Lower leg skin (tissue), 4 donors: Measurements from ENCODE around the gene PLEKHA6. TPM values are rescaled to one million over a fixed set of nuclear protein-coding genes. Genes with fewer than 3 reads are reported as not detected.

Experiments used
- DNase-seq, 2 donors: peaks; one replicate each; pipeline ENCODE4 v3.0.0-alpha.2; 2019; ENCODE audit warnings: low spot score in 2 of 2
- H3K4me3 ChIP-seq: fragments of 200-600 bp; sonication (generic); 2 replicates; pipeline ENCODE4 v1.5.1; 2017; ENCODE audit warnings: mild to moderate bottlenecking, low read depth; ENCODE audit not compliant: poor library complexity, severe bottlenecking
- POLR2A ChIP-seq, 2 donors: fragments of 450-650 bp; IDR thresholded peaks; one replicate each; pipeline ENCODE4 v1.6.1; 2016 to 2017; ENCODE audit warnings: antibody characterized with exemption in 2 of 2, mild to moderate bottlenecking in 1 of 2, moderate library complexity in 1 of 2
- WGBS, 2 donors: methylation state at CpG; one replicate each; pipeline ENCODE4 v1.1.5; 2018; 5-methylcytosine and 5-hydroxymethylcytosine counted together
- intact Hi-C: fragments of 100-400 bp; cut with DNase I; formaldehyde crosslinking; loops from one replicate; pipeline ENCODE4 v1.15.0; 2023; ENCODE audit warnings: low total_unique reads
- total RNA-seq, 4 donors: library from RNA; depleted of rRNA; stranded (reverse); fragments of >200 nt; gene quantifications; one replicate each; pipeline ENCODE4 v1.1.0, GENCODE V29; 2016
- TF ChIP-seq, protein P1 (sequence below), 3 donors: fragments of 450-650 bp; IDR thresholded peaks; one replicate each; pipeline ENCODE4 v1.5.1; 2016; ENCODE audit warnings: antibody characterized with exemption in 3 of 3, mild to moderate bottlenecking in 3 of 3, moderate library complexity in 2 of 3

The PLEKHA6 gene
- total RNA-seq, 4 donors from 2014 or later: 1.7 to 16.4 (median 11.1) TPM

DNA sequence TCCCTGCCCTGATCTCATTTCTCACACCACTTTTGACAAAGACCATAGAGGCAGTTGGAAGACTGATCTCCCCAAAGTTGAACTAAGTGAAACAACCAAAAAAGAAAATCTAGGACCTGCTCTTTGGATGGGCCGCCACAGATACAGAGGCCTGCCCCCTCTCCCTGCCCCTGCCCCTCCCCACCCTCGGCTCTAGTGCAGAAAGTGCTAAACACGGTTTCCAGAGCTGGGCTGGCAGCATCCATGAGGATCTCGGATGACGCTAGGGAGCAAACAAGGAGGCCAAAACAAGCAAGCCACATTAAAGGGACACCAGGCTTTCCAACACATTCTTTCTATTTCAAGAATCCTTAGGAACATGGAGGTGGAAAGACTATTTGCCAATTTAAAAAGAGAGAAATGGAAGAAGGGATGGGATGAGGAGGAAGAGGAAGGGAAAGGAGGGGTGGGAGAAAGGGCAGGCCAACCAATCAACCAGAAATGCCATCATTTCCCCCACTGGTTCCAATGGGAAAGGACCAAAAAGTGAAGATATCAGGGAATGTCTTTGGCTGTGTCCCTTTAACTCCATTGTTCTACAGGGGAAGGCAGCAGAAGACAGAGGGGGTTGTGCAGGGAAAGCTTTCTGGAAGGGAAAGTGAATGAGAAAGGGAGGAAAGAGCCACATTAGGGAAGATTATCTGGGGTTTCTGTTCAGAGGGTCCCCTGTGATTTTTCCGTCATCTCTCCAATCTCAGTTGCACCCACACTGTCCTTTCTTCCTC, 107.6 kb downstream of the PLEKHA6 start:
- H3K4me3 ChIP-seq: no peak overlapping the region
- TF ChIP-seq, protein P1, sequence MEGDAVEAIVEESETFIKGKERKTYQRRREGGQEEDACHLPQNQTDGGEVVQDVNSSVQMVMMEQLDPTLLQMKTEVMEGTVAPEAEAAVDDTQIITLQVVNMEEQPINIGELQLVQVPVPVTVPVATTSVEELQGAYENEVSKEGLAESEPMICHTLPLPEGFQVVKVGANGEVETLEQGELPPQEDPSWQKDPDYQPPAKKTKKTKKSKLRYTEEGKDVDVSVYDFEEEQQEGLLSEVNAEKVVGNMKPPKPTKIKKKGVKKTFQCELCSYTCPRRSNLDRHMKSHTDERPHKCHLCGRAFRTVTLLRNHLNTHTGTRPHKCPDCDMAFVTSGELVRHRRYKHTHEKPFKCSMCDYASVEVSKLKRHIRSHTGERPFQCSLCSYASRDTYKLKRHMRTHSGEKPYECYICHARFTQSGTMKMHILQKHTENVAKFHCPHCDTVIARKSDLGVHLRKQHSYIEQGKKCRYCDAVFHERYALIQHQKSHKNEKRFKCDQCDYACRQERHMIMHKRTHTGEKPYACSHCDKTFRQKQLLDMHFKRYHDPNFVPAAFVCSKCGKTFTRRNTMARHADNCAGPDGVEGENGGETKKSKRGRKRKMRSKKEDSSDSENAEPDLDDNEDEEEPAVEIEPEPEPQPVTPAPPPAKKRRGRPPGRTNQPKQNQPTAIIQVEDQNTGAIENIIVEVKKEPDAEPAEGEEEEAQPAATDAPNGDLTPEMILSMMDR (IDR thresholded peaks at IDR 0.05): no peak
- TF ChIP-seq POLR2A (IDR thresholded peaks at IDR 0.05): no peak
- 81 to 93% methylated on average over 6 of the region's 6 CpGs for WGBS, 2 donors
- no peak for DNase-seq
- intact Hi-C loops: no loop called here

DNA sequence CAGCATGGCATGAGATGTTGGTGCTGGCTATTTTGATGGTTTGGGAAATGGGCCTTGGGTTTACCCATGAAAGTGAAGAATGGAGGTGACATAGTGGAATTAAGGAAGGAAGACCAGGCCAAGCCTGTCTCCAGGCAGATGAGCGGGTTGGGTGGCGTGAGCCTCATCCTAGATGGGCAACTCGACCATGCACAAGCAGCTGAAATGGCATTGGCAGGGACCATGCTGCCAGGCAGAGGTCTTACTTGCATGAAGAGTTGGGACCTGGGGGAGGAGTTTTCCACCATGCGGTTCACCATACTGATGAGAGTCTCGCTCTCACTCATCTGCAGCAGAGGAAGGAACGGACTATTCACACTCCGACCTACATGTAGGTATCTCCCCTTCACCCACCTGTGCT, 108.4 kb downstream of the PLEKHA6 start:
- WGBS, 2 donors: 88 to 93% methylated on average over 6 to 7 of the region's 7 CpGs
- TF ChIP-seq POLR2A (IDR thresholded peaks at IDR 0.05): no peak
- TF ChIP-seq, protein P1 (IDR thresholded peaks at IDR 0.05): no peak
- DNase-seq: no peak
- no peak overlapping the region for H3K4me3 ChIP-seq
- intact Hi-C loops: no loop called here

DNA sequence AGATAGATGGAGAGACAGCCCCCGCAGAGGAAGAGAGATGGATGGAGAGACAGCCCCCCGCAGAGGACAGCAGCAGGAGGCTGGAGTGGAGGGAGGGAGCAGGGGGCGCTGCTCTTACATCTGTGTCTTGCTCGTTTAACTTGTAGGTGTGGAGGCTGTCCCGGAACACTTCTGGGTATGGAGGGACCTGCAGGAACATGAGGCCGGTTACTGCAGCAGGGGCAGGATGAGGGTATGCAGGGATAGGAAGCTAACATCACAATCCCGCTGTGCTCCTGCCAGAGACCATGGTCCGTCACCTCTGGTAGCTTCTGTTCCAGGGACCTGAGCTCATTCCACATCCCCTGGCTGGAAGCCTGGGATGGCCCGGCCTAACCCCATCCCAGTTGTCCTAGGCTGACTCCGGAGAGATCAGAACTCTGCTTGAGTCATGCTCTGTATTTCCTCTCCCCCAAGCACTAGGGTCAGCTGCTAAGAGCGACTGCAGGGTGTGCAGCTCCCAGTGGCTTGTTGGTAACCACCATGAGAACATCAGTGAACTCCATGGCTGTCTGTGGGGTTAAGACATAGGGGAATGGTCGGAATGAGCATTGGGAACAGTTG, 109.2 kb downstream of the PLEKHA6 start:
- no peak for DNase-seq
- intact Hi-C loops: no loop called here
- TF ChIP-seq, protein P1 (IDR thresholded peaks at IDR 0.05): no peak
- no peak for TF ChIP-seq POLR2A (IDR thresholded peaks at IDR 0.05)
- H3K4me3 ChIP-seq: no peak overlapping the region
- WGBS, 2 donors: 81 to 86% methylated on average over 12 of the region's 12 CpGs

DNA sequence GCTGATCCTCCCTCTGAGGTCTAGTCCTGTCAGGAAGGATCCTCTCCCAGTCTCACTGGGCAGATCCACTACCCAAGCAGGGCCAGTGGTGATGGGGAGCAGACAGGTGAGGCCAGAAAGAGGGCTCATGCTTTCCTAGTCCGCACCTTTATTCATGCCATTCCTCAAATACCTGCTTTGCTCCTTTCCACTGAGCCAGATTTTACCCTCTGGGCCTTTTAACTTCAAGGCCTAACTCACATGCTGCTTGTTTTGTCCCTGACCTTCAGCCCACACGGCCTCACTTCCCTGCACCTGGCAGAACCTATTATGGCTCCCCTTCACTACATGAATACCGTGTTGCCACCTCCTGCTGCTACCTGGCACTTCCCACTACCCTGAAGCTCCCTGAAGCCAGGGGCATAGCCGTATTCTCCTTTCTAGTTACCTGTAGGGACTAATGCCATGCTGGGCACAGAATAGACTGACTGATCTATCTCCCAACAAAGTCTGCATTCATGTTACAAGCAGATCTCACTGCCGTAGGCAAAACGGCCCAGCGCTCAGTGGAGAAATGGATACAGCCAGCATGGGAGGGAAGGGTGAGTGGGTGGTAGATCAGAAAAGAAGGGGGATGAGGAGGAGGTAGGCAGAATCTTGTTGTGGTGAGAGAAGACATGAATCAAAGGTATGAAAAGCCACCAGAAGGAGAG, 109.8 kb downstream of the PLEKHA6 start:
- intact Hi-C loops: no loop called here
- H3K4me3 ChIP-seq: no peak overlapping the region
- DNase-seq: no peak
- WGBS, 2 donors: 83 to 88% methylated on average over 7 of the region's 7 CpGs
- no peak for TF ChIP-seq POLR2A (IDR thresholded peaks at IDR 0.05)
- TF ChIP-seq, protein P1 (IDR thresholded peaks at IDR 0.05): no peak

DNA sequence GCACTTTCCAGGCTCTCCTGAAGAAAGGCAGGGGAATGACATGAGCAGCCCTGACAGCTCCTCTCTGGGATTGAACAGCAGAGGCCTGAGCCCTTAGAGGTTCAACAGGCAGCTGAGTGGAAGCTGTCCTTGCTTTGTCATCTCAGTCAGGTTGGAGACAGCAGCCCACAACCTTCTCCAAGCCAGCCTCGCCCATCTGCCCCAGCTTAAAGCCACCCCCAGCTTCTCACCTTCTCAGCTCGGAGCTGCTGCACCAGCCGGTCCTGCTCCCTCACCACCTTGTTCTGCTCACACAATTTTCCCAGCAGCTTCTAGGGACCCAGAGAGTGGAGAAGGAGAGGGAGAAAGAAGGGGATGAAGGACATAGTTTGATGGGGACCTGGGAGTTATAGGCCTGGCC, 110.8 kb downstream of the PLEKHA6 start:
- TF ChIP-seq, protein P1 (IDR thresholded peaks at IDR 0.05): no peak
- TF ChIP-seq POLR2A (IDR thresholded peaks at IDR 0.05): no peak
- intact Hi-C loops: no loop called here
- no peak overlapping the region for H3K4me3 ChIP-seq
- no peak for DNase-seq
- WGBS, 2 donors: 90 to 95% methylated on average over 3 of the region's 3 CpGs
